Panc1 (cell line): ENCODE data around the gene THADA. TPM values are rescaled to one million over a fixed set of nuclear protein-coding genes. Genes with fewer than 3 reads are reported as not detected.

Experiments
- ATAC-seq: fragments of 200-7000 bp; cut with Tn5 transposase; 2 replicates; pipeline ENCODE4 v1.9.1; 2020; ENCODE audit warnings: mild to moderate bottlenecking, moderate library complexity
- BruUV-seq: library from RNA; stranded (reverse); fragments of 400-500 nt; replicated peaks from 2 replicates; lab custom pipeline; 2021; lab: Mats Ljungman, UMichigan
- CTCF ChIA-PET: fragments of 300-600 bp; sonication (Branson Sonifier 250); formaldehyde crosslinking; loops from one replicate; lab custom pipeline; 2022; ENCODE audit warnings: antibody characterized with exemption; lab: Charles Lee
- POLR2A ChIA-PET: fragments of 300-600 bp; sonication (Branson Sonifier 250); formaldehyde crosslinking; loops from one replicate; lab custom pipeline; 2022; ENCODE audit warnings: antibody characterized with exemption; lab: Charles Lee
- DNase-seq: peaks from one replicate; pipeline ENCODE4 v3.0.0-alpha.2; 2010; ENCODE audit warnings: low read depth, low spot score
- H3K27ac ChIP-seq: 2 replicates; pipeline ENCODE4 v1.5.1; 2011; ENCODE audit warnings: mild to moderate bottlenecking, low read length, inconsistent platforms
- H3K27me3 ChIP-seq: fragments of 200-500 bp; sonication (Bioruptor generic); 2 replicates; pipeline ENCODE4 v1.6.0; 2014; ENCODE audit warnings: low read length, inconsistent platforms; ENCODE audit not compliant: control insufficient read depth, insufficient read depth
- H3K36me3 ChIP-seq: fragments of 200-500 bp; sonication (Bioruptor generic); 2 replicates; pipeline ENCODE4 v1.5.1; 2014; ENCODE audit warnings: inconsistent platforms, mild to moderate bottlenecking, low read length, moderate library complexity; ENCODE audit not compliant: control insufficient read depth, insufficient read depth
- H3K4me1 ChIP-seq: 2 replicates; pipeline ENCODE4 v1.5.1; 2011; ENCODE audit warnings: inconsistent platforms, mild to moderate bottlenecking, low read length, moderate library complexity; ENCODE audit not compliant: control insufficient read depth, insufficient read depth
- H3K4me3 ChIP-seq, 2 experiments: 2 replicates each; pipeline ENCODE4 v1.5.1; 2011 to 2012; ENCODE audit warnings: low read depth in 2 of 2, low read length in 2 of 2, mild to moderate bottlenecking in 2 of 2, inconsistent platforms in 1 of 2, moderate library complexity in 1 of 2
- H3K9me3 ChIP-seq: fragments of 200-500 bp; sonication (Bioruptor generic); 2 replicates; pipeline ENCODE4 v1.5.1; 2014; ENCODE audit warnings: low read depth, mild to moderate bottlenecking, inconsistent platforms, low read length, moderate library complexity; ENCODE audit not compliant: control insufficient read depth, insufficient read depth
- CTCF ChIP-seq: fragments of 450-650 bp; IDR thresholded peaks from 2 replicates; pipeline ENCODE4 v1.5.1; 2017; ENCODE audit warnings: mild to moderate bottlenecking
- POLR2AphosphoS5 ChIP-seq: IDR thresholded peaks from 2 replicates; pipeline ENCODE4 v1.6.1; 2012; ENCODE audit warnings: mild to moderate bottlenecking, low read depth, low read length, moderate library complexity
- REST ChIP-seq, 2 experiments: IDR thresholded peaks; 2 replicates each; pipeline ENCODE4 v1.6.1; 2011 to 2012; ENCODE audit warnings: low read depth in 2 of 2, control low read depth in 1 of 2, low read length in 1 of 2, mild to moderate bottlenecking in 1 of 2, moderate library complexity in 1 of 2; ENCODE audit not compliant: insufficient read depth in 1 of 2
- SIN3A ChIP-seq: IDR thresholded peaks from 2 replicates; pipeline ENCODE4 v1.6.1; 2012; ENCODE audit warnings: low read depth, mild to moderate bottlenecking, low read length, moderate library complexity, borderline replicate concordance; ENCODE audit not compliant: insufficient read depth
- TCF7L2 ChIP-seq: IDR thresholded peaks from 2 replicates; pipeline ENCODE4 v1.6.1; 2011; ENCODE audit warnings: mild to moderate bottlenecking, low read depth, low read length, inconsistent platforms
- in situ Hi-C: cut with HindIII; loops from 2 replicates; pipeline ENCODE4 v1.10.0; 2016; ENCODE audit warnings: low sequenced_read_pairs, low pct_unique_long_range_greater_than_20kb
- intact Hi-C: fragments of 100-400 bp; cut with micrococcal nuclease; formaldehyde crosslinking; loops from one replicate; pipeline ENCODE4 v1.10.0; 2022; ENCODE audit not compliant: unreplicated experiment
- total RNA-seq: library from RNA; stranded (reverse); gene quantifications from one replicate; pipeline ENCODE4 v1.2.1, GENCODE V29; 2021; ENCODE audit not compliant: unreplicated experiment

Gene THADA
- total RNA-seq, 1 experiment from 2014 or later, result 37.2 TPM

- BruUV-seq, result no TSS peak
- intact Hi-C loops, result loop anchor here (5.0 kb wide), 1 partner anchor 595 kb away; no protein-coding TSS in a partner anchor
- H3K4me1 ChIP-seq, result no peaks in the 10 kb centered on the region
- H3K9me3 ChIP-seq, result no peaks in the 10 kb centered on the region
- H3K36me3 ChIP-seq, result peaks cover 6% of the 10 kb centered on the region; the same call in 1 of the 2 replicates
- DNase-seq (peak; percentile 36), ATAC-seq (peak; percentile 78; the same call in 1 of the 2 replicates)
- in situ Hi-C loops, result no loop called here
- ChIA-PET CTCF (no interaction called here), POLR2A (no interaction called here)
- H3K27ac ChIP-seq, result no peak overlapping the region
- H3K27me3 ChIP-seq, result no peaks in the 10 kb centered on the region
- no peak for TF ChIP-seq TCF7L2
- peak; percentile 58; the same call in 1 of the 2 replicates for TF ChIP-seq CTCF
- TF ChIP-seq POLR2AphosphoS5, result no peak
- no peak overlapping the region for H3K4me3 ChIP-seq
Observed at GRCh38 chr2:43542285-43542933, 53.4 kb downstream of the THADA start.

- H3K27me3 ChIP-seq, result no peaks in the 10 kb centered on the region
- ChIA-PET CTCF (interaction anchor here (0.5 to 0.7 kb wide), 4 partner anchors 408 to 1409 kb away, joined by 3 to 4 read pairs (median 4); no protein-coding TSS in a partner anchor), POLR2A (no interaction called here)
- in situ Hi-C loops, result no loop called here
- H3K4me3 ChIP-seq, result no peak overlapping the region
- no peak for ATAC-seq
- no TSS peak for BruUV-seq
- no peaks in the 10 kb centered on the region for H3K4me1 ChIP-seq
- no peak overlapping the region for H3K27ac ChIP-seq
- H3K36me3 ChIP-seq, result peaks cover 6% of the 10 kb centered on the region; the same call in 1 of the 2 replicates
- DNase-seq, result no peak
- TF ChIP-seq REST (IDR thresholded peaks at IDR 0.05; ENCODE audit: insufficient read depth in 1 of 2, low read depth in 2 of 2, low read length in 1 of 2), result no peak
- TF ChIP-seq CTCF, result no peak
- no peak for TF ChIP-seq TCF7L2
- TF ChIP-seq SIN3A, result no peak
- TF ChIP-seq POLR2AphosphoS5, result no peak
- intact Hi-C loops, result loop anchor here (5.0 kb wide), 1 partner anchor 594 kb away; no protein-coding TSS in a partner anchor
- H3K9me3 ChIP-seq, result no peaks in the 10 kb centered on the region
Observed at GRCh38 chr2:43541165-43541564, 54.7 kb downstream of the THADA start.
